MG63 (cell line): Measurements from ENCODE around the gene BDH1. TPM values are rescaled to one million over a fixed set of nuclear protein-coding genes. Genes with fewer than 3 reads are reported as not detected.

ENCODE experiments used
- DNase-seq: peaks from one replicate; pipeline ENCODE4 v3.0.0-alpha.2; 2020
- H3K27me3 ChIP-seq: fragments of 250-450 bp; sonication (Bioruptor Pico); 2 replicates; pipeline ENCODE4 v1.5.1; 2020; ENCODE audit warnings: mild to moderate bottlenecking, moderate library complexity
- H3K36me3 ChIP-seq: fragments of 250-450 bp; sonication (Bioruptor Pico); 2 replicates; pipeline ENCODE4 v1.5.1; 2020; ENCODE audit warnings: mild to moderate bottlenecking, moderate library complexity
- H3K4me3 ChIP-seq: fragments of 250-450 bp; sonication (Bioruptor Pico); 2 replicates; pipeline ENCODE4 v1.5.1; 2020; ENCODE audit warnings: mild to moderate bottlenecking, moderate library complexity
- H3K9me3 ChIP-seq: fragments of 250-450 bp; sonication (Bioruptor Pico); 2 replicates; pipeline ENCODE4 v1.5.1; 2020; ENCODE audit warnings: mild to moderate bottlenecking, moderate library complexity
- total RNA-seq: library from RNA; depleted of rRNA; stranded (reverse); fragments of >200 nt; shearing (Covaris generic); gene quantifications from 2 replicates; pipeline ENCODE4 v1.2.3, GENCODE V29; 2014; ENCODE audit warnings: low replicate concordance

BDH1 gene
- total RNA-seq, 1 experiment from 2014 or later, result 2.2 TPM

DNA sequence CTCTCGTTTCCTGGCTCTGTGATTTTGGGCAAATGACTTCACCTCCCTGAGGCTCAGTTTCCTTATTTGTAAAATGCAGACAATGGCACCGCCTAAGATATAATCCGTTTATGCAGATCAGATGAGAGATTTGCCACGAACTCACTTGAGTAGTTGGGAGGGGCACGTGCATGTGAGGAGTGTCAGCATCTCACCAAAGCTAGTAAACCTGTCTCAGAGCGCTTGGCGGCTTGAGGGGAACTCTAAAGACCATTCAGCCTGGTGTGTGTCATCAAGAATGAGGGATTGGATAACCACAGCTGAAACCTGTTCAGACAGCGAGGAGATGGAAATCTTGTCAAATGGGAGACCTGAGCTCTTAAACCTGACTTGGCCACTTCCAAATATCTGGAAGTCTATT lies 48.7 kb downstream of the BDH1 start:
- Histone ChIP-seq H3K27me3 (no peaks in the 10 kb centered on the region), H3K9me3 (no peaks in the 10 kb centered on the region), H3K4me3 (no peak overlapping the region), H3K36me3 (no peaks in the 10 kb centered on the region)
- DNase-seq, result no peak

- no peaks in the 10 kb centered on the region for H3K27me3 ChIP-seq
- no peaks in the 10 kb centered on the region for H3K36me3 ChIP-seq
- no peak overlapping the region for H3K4me3 ChIP-seq
- no peak for DNase-seq
- no peaks in the 10 kb centered on the region for H3K9me3 ChIP-seq
Measured at GRCh38 chr3:197505796-197506548, 49.8 kb downstream of the BDH1 start.

DNA sequence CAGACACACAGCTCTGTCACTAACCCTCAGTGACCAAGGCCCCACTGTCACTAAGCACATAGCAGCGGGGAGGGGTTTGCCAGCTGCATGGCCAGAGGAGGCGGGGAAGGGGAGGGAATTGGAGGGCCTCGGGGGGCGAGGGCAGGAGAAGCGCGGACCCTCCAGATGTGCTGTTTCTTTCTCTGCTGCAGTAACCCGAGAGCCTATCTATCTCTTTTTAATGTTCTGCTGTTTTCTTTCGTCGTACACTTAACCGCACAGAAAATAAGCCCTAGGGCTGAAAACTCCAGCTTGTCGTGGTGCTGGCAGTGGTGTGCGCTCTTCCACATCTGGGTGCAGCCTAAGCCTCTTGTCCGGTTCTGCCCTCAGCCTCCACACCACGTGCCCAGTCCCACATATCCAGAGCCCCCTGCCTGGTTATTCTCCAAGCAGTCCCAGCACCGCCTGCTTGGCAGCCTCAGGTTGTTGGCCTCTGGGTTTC lies 51.1 kb downstream of the BDH1 start:
- Histone ChIP-seq H3K4me3 (no peak overlapping the region), H3K36me3 (no peaks in the 10 kb centered on the region), H3K27me3 (no peaks in the 10 kb centered on the region), H3K9me3 (no peaks in the 10 kb centered on the region)
- DNase-seq, result no peak

DNA sequence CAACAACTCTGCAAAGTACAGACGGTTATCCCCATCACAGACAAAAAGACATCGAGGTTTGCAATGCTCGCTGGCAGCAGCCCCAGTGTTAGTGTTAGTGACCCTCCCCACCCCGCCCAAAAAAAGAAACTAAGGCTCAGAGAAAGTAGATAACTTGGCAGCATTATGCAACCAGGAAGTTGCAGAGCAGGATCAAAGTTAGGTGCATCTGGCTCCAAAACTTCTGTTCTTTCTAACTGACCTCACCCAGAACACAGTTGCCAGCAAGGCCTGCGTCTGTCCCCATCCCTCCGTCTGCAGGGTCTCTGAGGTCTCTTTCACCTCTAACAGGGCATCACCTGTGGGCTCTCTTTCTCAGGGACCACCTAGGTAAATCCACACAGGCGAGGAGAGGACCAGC lies 51.5 kb downstream of the BDH1 start:
- DNase-seq, result no peak

GRCh38 chr3:197503652-197504051 lies 52.1 kb downstream of the BDH1 start:
- H3K36me3 ChIP-seq, result no peaks in the 10 kb centered on the region
- H3K9me3 ChIP-seq, result no peaks in the 10 kb centered on the region
- no peaks in the 10 kb centered on the region for H3K27me3 ChIP-seq
- DNase-seq, result no peak
- H3K4me3 ChIP-seq, result no peak overlapping the region

More for the DNA sequence above, 51.5 kb downstream of the BDH1 start:
- H3K27me3 ChIP-seq, result no peaks in the 10 kb centered on the region
- no peaks in the 10 kb centered on the region for H3K9me3 ChIP-seq
- H3K36me3 ChIP-seq, result no peaks in the 10 kb centered on the region
- no peak overlapping the region for H3K4me3 ChIP-seq

- H3K4me3 ChIP-seq, result no peak overlapping the region
- peak; percentile 92 for DNase-seq
- no peaks in the 10 kb centered on the region for H3K9me3 ChIP-seq
- H3K27me3 ChIP-seq, result no peaks in the 10 kb centered on the region
- H3K36me3 ChIP-seq, result no peaks in the 10 kb centered on the region
Measured at GRCh38 chr3:197501879-197502620, 53.7 kb downstream of the BDH1 start.

DNA sequence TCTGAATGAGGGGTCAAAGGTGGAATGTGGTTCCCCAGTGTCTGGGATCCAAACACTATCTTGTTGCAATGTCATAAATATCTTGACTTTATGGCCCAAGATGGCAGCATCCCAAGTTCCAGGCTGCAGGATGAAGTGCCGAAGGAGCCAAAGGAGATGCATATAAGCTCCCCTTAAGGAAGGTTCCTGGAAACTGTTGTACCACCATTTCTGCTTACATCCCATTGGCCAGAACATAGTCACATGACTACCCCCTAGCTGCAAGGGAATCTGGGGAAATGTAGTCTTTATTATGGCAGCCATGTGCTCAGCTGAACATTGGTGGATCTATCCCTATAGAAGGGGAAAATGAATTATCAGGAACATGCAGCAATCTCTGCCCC lies 54.3 kb downstream of the BDH1 start:
- Histone ChIP-seq H3K36me3 (no peaks in the 10 kb centered on the region), H3K27me3 (no peaks in the 10 kb centered on the region), H3K9me3 (no peaks in the 10 kb centered on the region), H3K4me3 (no peak overlapping the region)
- DNase-seq, result no peak

DNA sequence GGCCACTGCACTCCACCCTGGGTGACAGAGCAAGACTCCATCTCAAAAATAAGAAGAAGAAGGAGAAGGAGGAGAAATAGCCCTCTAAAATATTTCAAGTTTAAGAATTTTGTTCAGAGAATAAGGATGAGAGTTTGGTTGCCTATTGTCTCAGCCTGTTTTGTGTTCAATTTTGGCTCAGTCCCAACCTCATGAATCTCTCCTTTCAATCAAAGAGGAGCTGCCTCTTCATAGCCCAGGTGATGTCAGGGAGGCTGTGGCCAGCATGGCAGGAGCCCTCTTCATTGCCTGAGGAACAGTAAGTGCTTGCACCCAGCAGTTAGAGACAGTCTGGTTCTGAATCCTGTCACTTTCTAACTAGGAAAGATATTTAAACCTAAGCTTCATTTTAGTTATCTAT lies 55.0 kb downstream of the BDH1 start:
- Histone ChIP-seq H3K4me3 (no peak overlapping the region), H3K36me3 (no peaks in the 10 kb centered on the region), H3K9me3 (no peaks in the 10 kb centered on the region), H3K27me3 (no peaks in the 10 kb centered on the region)
- no peak for DNase-seq

GRCh38 chr3:197499427-197499826 lies 56.3 kb downstream of the BDH1 start:
- Histone ChIP-seq H3K4me3 (no peak overlapping the region), H3K27me3 (no peaks in the 10 kb centered on the region), H3K36me3 (no peaks in the 10 kb centered on the region), H3K9me3 (no peaks in the 10 kb centered on the region)
- peak; percentile 69 for DNase-seq

- Histone ChIP-seq H3K36me3 (no peaks in the 10 kb centered on the region), H3K4me3 (no peak overlapping the region), H3K9me3 (no peaks in the 10 kb centered on the region), H3K27me3 (no peaks in the 10 kb centered on the region)
- no peak for DNase-seq
Measured at GRCh38 chr3:197498499-197499241, 57.1 kb downstream of the BDH1 start.

- Histone ChIP-seq H3K27me3 (no peaks in the 10 kb centered on the region), H3K4me3 (no peak overlapping the region), H3K9me3 (no peaks in the 10 kb centered on the region), H3K36me3 (no peaks in the 10 kb centered on the region)
- peak; percentile 47 for DNase-seq
Measured at GRCh38 chr3:197496746-197497125, 59.0 kb downstream of the BDH1 start.

GRCh38 chr3:197495999-197496745 lies 59.6 kb downstream of the BDH1 start:
- H3K36me3 ChIP-seq, result no peaks in the 10 kb centered on the region
- no peaks in the 10 kb centered on the region for H3K9me3 ChIP-seq
- DNase-seq, result no peak
- no peak overlapping the region for H3K4me3 ChIP-seq
- H3K27me3 ChIP-seq, result no peaks in the 10 kb centered on the region

- no peaks in the 10 kb centered on the region for H3K36me3 ChIP-seq
- H3K4me3 ChIP-seq, result no peak overlapping the region
- H3K27me3 ChIP-seq, result no peaks in the 10 kb centered on the region
- no peaks in the 10 kb centered on the region for H3K9me3 ChIP-seq
- DNase-seq, result no peak
Measured at GRCh38 chr3:197495499-197495898, 60.3 kb downstream of the BDH1 start.

- H3K4me3 ChIP-seq, result no peak overlapping the region
- H3K27me3 ChIP-seq, result no peaks in the 10 kb centered on the region
- no peaks in the 10 kb centered on the region for H3K36me3 ChIP-seq
- no peak for DNase-seq
- no peaks in the 10 kb centered on the region for H3K9me3 ChIP-seq
Measured at GRCh38 chr3:197495059-197495455, 60.7 kb downstream of the BDH1 start.

DNA sequence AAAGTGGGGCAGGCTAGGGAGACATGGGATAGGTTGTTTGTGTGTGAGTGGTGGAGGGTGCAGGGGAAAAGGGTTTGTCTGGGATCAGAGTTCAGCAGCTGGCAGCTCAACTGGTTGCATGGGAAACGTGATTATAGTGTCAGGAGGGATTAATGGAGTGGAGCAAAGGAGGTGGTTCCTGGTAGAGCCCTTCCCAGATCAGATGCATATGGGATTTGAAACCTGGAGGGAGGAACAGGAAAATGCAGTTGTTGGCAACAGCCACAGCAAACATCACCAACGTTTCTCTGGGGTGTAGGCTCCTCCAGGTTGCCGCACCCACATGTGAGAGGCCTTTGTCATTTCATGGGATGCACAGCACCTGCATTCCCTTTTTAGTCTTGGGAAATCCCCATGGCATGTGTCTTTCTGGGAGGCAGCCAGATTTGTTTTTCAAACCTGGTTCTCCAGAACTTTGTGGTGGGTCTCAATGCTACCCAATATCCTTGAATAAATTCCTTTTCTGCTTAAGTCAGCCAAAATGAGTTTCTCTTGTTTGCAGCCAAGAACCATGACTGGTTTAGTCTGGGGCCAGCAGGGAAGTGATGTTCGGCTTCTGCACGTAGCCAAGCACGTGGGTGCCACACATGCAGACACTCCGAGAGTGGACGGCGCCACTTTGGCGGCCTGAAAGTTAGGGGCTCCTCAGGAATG lies 61.3 kb downstream of the BDH1 start:
- DNase-seq, result peak; percentile 67
- Histone ChIP-seq H3K4me3 (no peak overlapping the region), H3K9me3 (no peaks in the 10 kb centered on the region), H3K36me3 (no peaks in the 10 kb centered on the region), H3K27me3 (no peaks in the 10 kb centered on the region)

- H3K36me3 ChIP-seq, result no peaks in the 10 kb centered on the region
- H3K27me3 ChIP-seq, result no peaks in the 10 kb centered on the region
- no peak overlapping the region for H3K4me3 ChIP-seq
- DNase-seq, result no peak
- no peaks in the 10 kb centered on the region for H3K9me3 ChIP-seq
Measured at GRCh38 chr3:197493049-197493448, 62.7 kb downstream of the BDH1 start.
